Renal pelvis (tissue), 4 donors: Measurements from ENCODE around the gene RHBDL2. TPM values are rescaled to one million over a fixed set of nuclear protein-coding genes. Genes with fewer than 3 reads are reported as not detected.
"Not testable (repeated sequence)": the region's sequence is repeated elsewhere in the genome, so short reads cannot be mapped to it uniquely, and the experiment has no call there.

Source experiments
- DNase-seq: peaks from one replicate; pipeline ENCODE4 v3.0.0-alpha.2; 2013
- polyA plus RNA-seq, 3 donors: library from polyadenylated mRNA; unstranded; fragments of 120-200 nt; gene quantifications; one replicate each; pipeline ENCODE4 v1.2.1, GENCODE V29; 2013; ENCODE audit not compliant: insufficient read length in 3 of 3

Gene RHBDL2
- polyA plus RNA-seq, 3 donors: 0.64 to 2.5 (median 1.6) TPM

DNA sequence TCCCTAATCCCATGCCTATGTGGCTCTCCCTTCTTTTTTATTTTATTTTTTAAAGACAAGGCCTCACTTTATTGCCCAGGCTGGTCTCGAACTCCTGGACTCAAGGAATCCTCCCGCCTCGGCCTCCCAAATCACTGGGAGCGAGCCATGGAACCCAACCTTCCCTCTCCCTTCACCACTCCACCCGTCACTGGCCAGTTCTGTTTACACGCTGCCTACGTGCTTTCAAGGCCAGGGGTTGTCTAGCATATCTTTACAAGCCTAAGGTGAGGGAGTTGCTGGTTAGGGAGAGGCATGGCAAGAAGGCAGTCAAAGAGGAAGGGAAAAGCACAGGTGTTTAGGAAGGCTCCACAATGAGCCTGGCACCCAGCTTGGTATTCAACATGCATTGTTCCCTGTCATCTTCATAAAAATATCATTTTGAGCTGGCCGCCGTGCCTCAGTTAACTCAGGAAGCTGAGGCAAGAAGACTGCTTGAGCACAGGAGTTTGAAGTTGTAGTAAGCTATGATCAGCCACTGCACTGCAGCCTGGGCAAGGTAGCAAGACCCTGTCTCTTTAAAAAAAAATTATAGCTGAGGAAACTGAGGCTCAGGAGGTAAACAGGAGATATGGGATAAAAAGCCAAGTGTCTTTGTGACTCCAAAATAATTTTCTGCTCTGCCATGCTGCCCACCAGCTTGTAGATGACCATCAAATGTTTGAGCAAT is 1.1 kb downstream of the RHBDL2 start:
- DNase-seq: no peak

DNA sequence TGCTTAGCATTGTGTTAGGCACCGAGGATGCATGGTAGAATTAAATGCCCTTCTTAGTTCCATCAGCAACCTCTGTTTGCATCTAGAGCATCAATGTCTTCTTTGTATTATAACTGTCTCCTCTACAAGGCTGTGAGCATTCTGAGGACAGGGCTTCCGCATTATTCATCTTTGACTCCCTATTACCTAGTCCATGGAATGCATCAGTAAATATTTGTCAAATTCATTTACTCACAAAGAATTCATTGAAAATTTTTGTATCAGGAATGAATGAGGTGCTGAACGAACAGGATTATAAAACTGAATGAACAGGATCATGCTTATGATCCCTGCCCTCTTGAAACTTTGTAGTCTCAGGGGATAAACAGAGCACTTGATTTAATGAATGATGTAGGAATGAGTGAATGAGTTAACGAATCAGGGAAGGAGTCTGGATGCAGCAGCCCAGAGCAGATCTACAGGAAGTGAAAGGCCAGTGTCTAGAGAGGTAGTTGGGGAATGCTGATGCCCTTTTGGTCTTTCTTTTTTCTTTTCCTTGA is 2.8 kb downstream of the RHBDL2 start:
- no peak for DNase-seq

DNA sequence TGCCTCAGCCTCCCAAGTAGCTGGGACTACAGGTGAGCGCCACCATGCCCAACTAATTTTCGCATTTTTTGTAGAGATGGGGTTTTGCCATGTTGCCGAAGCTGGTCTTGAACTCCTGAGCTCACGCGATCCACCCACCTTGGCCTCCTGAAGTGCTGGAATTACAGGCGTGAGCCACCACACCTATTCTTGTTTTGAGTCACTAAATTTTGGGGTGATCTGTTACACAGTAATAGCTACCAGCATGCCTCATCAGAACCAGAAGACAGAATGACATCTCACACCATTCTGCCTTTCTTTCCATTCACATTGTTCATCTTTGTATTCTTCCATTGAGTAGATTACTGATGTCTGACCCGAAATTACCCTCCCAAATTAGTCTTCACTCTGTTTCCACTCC is 9.1 kb downstream of the RHBDL2 start:
- DNase-seq: no peak

DNA sequence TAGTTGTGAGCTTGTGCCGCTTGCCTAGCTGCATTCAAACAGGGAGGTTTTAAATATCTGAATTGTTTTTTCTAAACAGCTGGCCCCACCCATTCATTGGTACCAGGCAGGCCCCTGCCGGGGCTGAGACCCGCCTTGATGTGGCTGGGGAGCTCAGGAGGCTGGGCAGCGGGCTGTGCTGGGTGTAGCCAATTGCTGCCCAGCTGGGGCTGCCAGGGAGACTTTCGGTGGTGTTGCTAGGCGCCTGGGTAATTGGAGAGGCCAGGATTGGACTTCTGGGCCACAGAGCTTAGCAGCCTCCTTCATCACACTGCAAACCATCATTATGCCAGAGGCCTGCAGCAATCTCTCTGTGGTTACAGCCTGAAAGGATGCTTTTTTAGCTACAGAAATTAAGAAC is 12.2 kb downstream of the RHBDL2 start:
- no peak for DNase-seq

DNA sequence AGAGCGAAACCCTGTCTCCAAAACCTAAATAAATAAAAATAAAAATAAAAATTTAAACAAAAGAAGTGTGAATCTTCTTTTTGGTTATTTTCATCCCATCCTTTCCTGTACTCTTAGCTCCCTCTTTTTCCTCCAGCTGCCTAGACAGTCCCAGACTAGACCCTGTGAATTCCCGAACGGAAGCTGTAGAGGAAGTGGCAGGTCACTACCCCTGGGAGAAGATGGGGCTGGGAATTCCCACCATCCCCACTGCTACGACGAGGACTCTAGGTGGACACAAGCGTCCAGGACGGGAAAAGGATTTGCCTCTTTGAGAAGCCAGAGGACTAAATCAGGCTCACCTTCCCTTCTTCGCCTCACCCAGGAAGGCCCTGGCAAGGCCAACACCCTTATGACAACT is 12.6 kb downstream of the RHBDL2 start:
- no peak for DNase-seq

DNA sequence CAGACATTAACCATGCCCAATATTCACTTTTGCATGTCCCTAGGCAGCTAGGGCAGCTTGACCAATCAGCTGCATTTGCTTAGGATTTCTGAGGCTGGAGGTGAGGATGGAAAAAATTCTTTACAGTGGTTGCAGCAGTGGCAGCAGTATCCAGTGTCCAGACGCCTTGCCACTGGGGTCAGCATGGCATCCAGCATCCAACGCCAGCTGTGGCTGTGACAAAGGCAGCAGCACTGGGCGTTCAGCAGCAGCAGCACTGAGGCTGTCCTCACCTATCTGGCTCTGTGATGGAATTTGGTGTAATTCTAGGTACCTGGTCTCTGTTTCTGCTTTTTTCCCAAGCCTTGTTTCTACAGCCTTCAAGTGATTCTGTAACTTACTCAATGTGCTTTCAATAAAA is 15.5 kb downstream of the RHBDL2 start:
- no peak for DNase-seq

DNA sequence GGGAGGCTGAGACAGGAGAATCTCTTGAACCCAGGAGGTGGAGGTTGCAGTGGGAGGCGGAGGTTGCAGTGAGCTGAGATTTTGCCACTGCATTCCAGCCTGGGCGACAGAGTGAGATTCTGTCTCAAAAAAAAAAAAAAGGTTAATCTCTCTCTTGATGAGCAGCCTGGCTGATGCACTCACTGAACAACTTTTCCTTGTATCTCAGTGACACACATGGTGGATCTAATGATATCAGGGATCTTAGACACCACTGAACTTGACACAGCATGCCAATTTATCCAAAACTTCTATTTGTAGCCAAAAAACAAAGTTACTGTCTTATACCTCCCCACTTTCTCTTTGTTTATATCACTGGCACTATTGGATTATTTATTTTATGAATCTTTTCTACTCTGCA is 16.2 kb downstream of the RHBDL2 start:
- no peak for DNase-seq

DNA sequence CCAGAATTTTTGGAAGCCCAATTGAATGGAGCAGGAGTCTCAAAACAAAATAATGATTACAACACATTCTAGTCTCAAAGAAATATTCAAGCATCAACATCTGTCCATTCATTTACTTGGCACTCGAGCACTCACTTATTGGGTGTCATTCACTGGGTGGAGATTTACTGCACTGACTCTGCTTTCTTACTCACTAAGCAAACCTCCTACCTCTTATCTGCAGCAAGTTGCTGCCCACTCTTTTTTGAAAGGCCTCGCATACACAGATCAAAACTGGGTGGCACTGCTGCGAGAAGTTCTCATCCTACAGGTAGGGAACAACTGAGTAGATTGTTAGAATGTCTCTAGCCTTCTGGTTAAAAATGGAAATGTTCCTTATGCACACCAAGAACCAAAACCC is 18.0 kb downstream of the RHBDL2 start:
- no peak for DNase-seq

DNA sequence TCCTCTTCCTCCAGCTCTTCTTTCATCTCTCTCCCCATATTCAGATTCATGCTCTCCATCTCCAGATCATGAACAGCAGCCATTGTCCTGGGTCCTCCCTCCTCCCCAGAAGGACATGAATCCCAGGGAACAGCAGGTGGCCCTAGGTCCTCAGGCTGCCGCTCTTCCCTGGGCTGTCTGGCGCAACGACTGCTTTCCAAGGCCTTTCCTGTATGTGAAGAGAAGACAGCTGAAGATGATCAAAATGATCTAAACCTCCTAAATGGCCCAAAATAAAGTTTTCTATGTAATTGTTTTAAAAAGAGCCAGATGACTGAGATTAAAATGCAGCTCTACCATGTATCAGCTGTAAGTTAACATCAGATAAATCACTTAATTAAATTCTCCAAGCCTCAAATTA is 22.5 kb downstream of the RHBDL2 start:
- DNase-seq: no peak

DNA sequence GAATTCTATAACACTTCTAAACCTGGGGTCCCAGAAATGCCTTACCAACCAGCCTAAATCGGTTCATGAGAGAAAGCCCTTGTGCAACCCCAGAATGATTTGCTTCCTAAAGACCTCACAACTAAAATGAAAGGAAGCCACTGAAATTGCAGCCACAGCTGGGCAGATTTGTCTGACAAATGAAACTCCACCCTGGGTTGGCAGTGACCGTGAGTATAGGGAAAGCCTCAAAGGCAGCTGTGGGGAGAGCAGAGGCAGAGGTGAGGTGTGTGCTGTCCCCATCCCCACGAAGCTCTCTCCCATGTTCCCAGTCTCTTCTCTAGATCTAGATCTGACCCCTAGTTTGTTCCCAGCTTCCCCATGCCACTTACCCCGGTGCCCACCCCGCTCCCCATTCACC is 23.1 kb downstream of the RHBDL2 start:
- DNase-seq: no peak

DNA sequence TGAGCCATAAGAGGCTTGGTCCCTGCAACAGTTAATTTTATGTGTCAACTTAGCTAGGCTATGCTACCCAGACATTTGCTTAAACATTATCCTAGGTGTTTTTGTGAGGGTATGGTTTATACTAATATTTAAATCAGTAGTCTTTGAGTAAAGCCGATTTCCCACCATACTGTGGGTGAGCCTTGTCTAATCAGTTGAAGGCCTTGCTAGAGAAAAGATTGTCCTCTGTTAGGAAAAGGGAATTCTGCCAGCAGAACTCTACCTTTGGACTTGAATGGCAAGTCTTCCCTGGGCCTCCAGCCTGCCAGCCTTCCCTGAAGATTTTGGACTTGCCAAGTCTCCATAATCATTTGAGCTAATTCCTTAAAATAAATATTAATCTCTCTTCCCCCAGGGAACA is 23.9 kb downstream of the RHBDL2 start:
- DNase-seq: no peak

DNA sequence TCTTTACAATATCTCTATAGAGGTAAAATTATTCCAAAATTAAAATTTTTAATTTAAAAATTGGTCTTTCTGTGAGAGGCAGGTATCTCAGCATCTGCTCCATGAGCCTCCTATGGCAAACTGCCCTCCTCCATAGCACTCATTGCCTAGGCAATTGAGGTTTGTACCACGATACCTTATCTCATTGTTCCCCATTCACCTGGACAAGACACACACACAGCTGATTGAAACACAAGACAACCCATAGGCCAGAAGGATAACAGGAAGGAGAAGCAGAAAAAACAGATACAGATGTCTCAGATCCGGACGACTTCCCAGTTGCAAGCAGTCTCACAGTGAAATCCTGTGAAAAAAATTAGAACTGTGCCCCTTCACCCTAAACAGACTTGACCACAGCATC is 24.3 kb downstream of the RHBDL2 start:
- DNase-seq: no peak

DNA sequence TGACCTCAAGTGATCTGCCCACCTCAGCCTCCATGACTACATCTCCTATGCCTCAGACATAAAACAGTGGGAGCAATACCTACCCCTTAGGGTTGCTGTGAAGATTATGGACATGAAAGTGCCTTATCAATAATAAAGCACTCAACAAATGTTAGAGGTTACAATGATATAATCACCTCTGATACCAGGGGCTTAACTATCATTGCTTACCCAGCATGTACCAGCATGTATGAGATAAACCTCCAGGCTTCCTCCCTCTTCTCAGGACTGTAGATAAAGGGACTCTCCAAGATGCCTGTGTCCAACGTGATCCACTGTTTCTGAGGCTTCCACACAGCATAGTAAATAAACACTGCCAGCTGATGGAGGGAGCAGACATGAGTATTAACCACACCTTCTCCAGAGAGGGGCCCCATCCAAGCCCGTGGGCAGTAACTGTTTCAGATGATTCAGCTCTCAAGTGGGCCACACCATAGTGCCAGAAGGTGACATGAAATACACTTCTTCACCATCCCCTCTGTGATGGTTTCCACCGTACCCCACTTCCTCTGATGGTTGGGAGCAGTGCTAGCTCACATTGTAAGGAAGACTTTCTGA is 26.2 kb downstream of the RHBDL2 start:
- DNase-seq: no peak

DNA sequence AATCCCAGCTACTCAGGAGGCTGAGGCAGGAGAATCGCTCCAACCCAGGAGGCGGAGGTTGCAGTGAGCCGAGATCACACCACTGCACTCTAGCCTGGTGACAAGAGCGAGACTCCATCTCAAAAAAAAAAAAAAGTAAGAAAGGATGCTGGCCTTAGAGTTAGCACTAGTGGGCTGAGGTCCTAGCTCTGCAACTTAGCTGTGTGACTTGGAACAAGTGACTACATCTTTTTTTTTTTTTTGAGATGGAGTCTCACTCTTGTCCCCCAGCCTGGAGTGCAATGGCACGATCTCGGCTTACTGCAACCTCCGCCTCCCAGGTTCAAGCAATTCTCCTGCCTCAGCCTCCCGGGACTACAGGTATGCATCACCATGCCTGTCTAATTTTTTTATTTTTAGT is 26.7 kb downstream of the RHBDL2 start:
- not testable (repeated sequence) for DNase-seq

DNA sequence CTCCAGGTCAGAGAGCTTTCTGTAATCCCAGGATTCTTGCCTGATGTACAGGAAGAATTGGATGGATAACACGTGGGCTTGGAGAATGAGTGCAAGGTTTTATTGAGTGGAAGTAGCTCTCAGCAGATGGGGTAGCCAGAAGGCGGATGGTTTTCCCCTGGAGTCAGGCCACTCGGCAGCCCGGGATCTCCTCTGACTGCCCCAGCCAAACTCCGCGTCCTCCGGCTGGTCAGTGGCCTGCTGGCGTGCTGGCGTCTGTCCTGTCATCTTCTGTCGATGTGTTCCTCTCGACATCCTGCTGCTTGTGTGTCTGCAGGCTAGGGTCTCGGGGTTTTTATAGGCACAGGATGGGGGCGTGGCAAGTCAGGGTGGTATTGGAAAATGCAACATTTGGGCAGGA is 32.8 kb downstream of the RHBDL2 start:
- DNase-seq: no peak

DNA sequence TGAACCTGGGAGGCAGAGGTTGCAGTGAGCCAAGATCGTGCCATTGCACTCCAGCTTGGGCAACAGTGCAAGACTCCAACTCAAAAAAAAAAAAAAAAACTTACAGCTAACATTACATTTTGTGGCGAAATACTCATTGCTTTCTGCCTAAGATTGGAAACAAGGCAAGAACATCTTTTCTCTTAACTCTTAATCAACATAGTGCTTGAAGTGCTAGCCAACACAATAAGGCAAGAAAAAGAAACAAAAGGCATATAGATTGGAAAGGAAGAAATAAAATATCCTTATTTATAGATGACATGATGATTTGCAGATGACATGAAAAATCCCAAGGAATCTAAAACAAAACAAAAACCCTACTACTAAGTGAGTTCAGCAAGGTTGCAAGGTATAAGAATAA is 35.6 kb downstream of the RHBDL2 start:
- no peak for DNase-seq

DNA sequence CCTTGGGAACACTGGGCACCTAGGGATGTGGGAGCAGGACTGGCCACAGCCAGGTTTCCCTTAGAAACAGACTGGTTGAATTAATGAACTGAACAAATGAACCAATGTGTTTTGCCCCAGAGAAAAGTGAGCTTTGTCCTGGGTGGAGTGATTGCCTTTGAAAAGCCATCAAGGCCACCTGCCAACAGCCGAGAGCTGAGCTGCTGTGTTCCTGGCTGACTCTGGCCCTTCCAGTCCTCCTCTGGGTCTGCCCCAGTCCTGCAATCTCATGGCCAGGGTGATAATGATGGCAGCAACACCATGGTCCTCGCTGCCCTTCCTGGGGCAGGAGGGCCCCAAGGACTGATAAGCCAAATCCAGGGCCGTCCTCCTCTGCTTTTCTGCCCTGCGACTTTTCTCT is 42.1 kb downstream of the RHBDL2 start:
- no peak for DNase-seq

DNA sequence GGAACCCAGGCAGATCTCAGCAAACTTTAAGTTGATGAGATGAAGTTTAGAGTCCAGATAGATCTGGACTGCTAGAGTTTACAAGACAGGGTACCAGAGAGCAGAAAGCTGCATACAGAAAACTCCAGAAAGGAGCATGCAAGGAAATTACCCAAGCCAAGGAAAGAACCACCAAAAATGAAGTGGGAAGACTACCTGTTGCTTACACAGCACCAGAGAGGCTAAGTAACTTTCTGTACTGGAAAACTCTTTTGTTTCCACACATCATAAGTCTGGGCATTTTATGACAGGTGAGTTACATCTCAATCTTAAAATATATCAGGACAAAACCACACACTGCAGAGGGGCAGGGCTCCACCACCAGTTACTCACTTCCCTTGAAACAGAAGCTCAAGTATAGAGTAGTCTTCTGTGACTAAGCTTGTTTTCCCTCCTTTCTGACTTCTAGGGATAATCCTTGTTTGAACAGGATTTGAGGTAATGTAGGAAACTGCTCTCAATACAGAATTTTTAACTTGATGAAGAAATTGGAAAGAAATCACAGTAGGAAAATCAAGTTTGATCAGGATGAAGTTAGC is 42.9 kb downstream of the RHBDL2 start:
- DNase-seq: no peak

DNA sequence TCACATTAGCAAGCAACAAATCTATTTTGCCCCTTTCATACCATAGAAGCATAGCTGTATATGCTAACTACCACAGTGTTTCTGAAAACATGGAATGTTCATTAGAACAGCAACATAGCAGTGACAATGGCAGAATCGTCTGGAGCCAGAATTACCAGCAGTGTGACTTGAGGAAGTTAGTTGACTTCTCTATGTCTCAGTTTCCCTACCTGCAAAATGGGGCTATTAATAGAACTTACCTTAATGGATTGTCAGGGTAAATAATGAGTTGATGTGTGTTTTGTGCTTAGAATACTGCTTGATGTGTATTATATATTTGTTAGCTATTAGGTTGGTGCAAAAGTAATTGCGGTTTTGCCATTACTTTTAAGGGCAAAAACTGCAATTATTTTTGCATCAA is 45.5 kb downstream of the RHBDL2 start:
- no peak for DNase-seq

DNA sequence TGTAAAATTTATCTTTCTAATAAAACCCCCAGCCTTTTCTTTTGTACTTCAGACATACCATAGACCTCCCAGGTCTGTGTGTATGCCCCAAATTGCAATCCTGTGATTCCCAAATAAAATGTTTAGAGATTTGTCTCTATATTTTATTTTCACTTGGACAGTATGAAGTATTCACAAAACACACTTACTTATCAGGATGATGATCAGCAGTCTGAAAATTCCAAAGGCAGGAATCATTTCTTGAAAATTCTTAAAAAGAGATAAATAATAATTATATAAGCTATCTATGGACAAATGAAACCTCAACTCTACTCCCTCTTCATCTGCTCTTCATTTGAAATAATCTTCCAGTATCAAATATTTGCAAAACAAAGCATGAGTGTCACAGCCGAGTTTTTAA is 48.7 kb downstream of the RHBDL2 start:
- DNase-seq: no peak

DNA sequence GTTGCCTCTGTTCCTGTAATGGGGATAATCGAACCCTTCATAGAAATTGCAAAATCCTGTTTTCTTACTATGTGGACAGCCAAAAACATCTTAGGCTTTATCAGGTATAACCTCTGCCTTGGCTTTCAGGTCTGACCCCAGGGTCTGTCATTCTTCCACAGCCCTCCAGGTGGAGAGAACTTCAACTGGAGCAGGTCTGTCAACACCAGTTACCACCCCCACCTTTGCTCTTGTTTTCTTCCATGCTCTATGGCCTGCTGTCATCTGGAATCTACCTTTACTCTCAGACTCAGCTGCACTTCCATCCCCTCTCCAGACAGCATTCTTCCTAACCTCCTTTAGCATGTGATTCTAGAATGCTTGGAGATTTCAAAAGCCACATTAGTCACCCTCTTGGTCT is 49.9 kb downstream of the RHBDL2 start:
- no peak for DNase-seq

DNA sequence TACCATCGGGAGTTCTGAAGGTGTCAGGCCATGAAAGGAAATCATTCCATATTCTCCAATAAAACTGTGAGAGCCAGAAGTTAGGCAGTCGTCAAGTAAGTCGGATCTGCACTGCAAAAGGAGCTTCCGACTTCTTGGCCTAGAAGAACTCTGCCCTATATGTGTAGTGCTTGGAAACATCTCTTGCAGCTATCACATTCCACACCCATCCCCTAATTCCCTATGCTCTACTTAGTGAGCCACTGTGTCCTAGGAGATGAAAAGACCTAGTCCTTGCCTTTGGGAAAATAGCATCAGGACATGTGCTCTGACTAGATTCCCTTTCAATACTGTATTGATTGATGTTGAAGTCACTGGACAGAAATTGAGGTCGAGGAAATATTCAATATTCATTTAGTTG is 52.0 kb downstream of the RHBDL2 start:
- no peak for DNase-seq
